GM12892 (cell line): ENCODE data around the gene FGF2.

Experiments
- POLR2A ChIP-seq: IDR thresholded peaks from 2 replicates; pipeline ENCODE4 v1.6.1; 2011; ENCODE audit warnings: low read depth, low read length, control low read depth
- POLR2AphosphoS5 ChIP-seq: IDR thresholded peaks from 2 replicates; pipeline ENCODE4 v1.6.1; 2011; ENCODE audit warnings: low read depth, low read length, control low read depth
- TAF1 ChIP-seq: IDR thresholded peaks from 2 replicates; pipeline ENCODE4 v1.6.1; 2011; ENCODE audit warnings: low read depth, mild to moderate bottlenecking, control low read depth, low read length, borderline replicate concordance

GRCh38 chr4:122776916-122777315 is 49.7 kb upstream of the FGF2 start:
- TF ChIP-seq POLR2AphosphoS5 (no peak), POLR2A (no peak), TAF1 (no peak)
